Spleen (tissue), 7 donors: Measurements from ENCODE around the gene TBC1D8.

Experiments
- POLR2AphosphoS5 ChIP-seq, 3 donors: sonication (generic); formaldehyde crosslinking; IDR thresholded peaks; one replicate each; pipeline ENCODE4 v1.5.1; 2017; ENCODE audit warnings: antibody characterized with exemption in 3 of 3
- TF ChIP-seq, protein P1 (sequence below), 11 experiments: fragments of 200-600 bp in 7 of 11; fragments of 450-650 bp in 4 of 11; sonication (generic) in 4 of 11; IDR thresholded peaks in 8 of 11; conservative IDR thresholded peaks in 3 of 11; 1 replicate in 7 of 11; 2 replicates in 4 of 11; pipeline versions ENCODE4 v1.4.0 to v1.8.0; 2016 to 2021; ENCODE audit warnings: antibody characterized with exemption in 11 of 11, inconsistent platforms in 4 of 11, mild to moderate bottlenecking in 1 of 11
- donor health status: DM: no; HTN: no; CAD: no; lungs with moderate emphysema.
- donor health status: DM: no; HTN: no; CAD: no.
- donor health status: DM: no; HTN: no; CAD: no.

- TF ChIP-seq, protein P1, sequence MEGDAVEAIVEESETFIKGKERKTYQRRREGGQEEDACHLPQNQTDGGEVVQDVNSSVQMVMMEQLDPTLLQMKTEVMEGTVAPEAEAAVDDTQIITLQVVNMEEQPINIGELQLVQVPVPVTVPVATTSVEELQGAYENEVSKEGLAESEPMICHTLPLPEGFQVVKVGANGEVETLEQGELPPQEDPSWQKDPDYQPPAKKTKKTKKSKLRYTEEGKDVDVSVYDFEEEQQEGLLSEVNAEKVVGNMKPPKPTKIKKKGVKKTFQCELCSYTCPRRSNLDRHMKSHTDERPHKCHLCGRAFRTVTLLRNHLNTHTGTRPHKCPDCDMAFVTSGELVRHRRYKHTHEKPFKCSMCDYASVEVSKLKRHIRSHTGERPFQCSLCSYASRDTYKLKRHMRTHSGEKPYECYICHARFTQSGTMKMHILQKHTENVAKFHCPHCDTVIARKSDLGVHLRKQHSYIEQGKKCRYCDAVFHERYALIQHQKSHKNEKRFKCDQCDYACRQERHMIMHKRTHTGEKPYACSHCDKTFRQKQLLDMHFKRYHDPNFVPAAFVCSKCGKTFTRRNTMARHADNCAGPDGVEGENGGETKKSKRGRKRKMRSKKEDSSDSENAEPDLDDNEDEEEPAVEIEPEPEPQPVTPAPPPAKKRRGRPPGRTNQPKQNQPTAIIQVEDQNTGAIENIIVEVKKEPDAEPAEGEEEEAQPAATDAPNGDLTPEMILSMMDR (IDR thresholded peaks at IDR 0.05 in 8 of 11, conservative IDR thresholded peaks at IDR 0.05 in 3 of 11), result no peak
- TF ChIP-seq POLR2AphosphoS5 (IDR thresholded peaks at IDR 0.05), result no peak
Observed at GRCh38 chr2:101195871-101196661, 44.9 kb upstream of the TBC1D8 start.
